ENCODE results near the gene SEMA4G.

- TF ChIP-seq ZNF274 (IDR thresholded peaks at IDR 0.05; ENCODE audit: low read depth, low read length) = no peak
- TF ChIP-seq YY1 (IDR thresholded peaks at IDR 0.05; ENCODE audit: insufficient read depth, insufficient read length) = no peak
Measured at GRCh38 chr10:100968863-100969186, 479 bp upstream of the SEMA4G start.

Data from NT2/D1 (cell line).